ENCODE data around the gene TSPOAP1. TPM values are rescaled to one million over a fixed set of nuclear protein-coding genes. Genes with fewer than 3 reads are reported as not detected.

The TSPOAP1 gene
- total and polyA plus RNA-seq, 10 of the 15 experiments (the other 5 are each of a cell fraction or from before 2014, with no cell fraction given) = 0.58 to 16.4 (median 4.2) TPM; not detected in 1

DNA sequence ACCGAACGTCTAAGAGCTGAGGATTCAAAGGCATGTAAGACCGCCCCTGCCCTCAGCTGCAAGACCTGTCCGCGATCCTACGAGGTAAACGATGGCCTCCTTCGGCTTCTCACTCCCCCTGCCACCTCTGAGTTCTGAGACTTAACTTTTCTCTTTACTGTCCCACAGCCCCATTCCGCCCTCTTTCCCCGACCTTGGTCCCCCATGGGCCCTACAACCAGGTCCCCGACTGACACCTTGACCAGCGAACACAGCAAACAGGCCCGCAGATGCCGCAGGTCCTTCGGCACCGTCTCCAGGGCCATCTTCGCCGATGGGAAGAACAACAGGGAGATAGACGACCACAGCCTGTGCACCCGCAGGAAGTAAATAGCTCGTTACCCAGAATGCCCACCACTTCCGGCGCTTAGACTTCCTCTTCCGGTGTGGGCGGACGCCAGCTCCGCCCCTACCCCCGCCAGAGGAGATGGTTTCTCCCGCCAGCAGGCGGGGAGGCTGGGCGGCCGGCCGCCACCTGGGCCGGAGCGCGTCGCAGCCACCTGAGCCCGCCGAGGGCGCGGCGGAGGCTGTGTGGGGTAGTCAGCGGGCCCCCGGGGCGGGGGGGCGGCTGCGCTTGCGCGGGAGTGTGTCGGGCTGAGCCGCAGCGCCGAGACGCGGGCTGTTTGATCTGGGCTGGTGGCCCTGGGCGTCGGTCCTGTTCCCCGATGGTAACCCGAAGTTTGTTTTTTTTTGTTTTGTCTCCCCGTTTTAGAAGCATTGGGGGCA is 23.4 kb upstream of the TSPOAP1 start, which contains the start of gene SUPT4H1 (continued):
- TF ChIP-seq STAT3 (IDR thresholded peaks at IDR 0.05; ENCODE audit: low read depth, low read length) (no peak), PML (IDR thresholded peaks at IDR 0.05; ENCODE audit: low read length) (no peak), BACH1 (IDR thresholded peaks at IDR 0.05; ENCODE audit: borderline replicate concordance) (peak; percentile 85; the same call in 1 of the 2 replicates), KLF5 (IDR thresholded peaks at IDR 0.05; ENCODE audit: partially characterized antibody) (peak; percentile 97), ZBED1 (IDR thresholded peaks at IDR 0.05; ENCODE audit: borderline replicate concordance) (0 out of 2 replicates have a peak, but pooled peaks have one; percentile 25), ASH2L (IDR thresholded peaks at IDR 0.05; ENCODE audit: borderline replicate concordance, low read depth) (no peak), CBX5 (IDR thresholded peaks at IDR 0.05; ENCODE audit: low read depth) (0 out of 2 replicates have a peak, but pooled peaks have one; percentile 25), ATF7 (IDR thresholded peaks at IDR 0.05; ENCODE audit: low read depth) (peak; percentile 80), IRF4 (IDR thresholded peaks at IDR 0.05; ENCODE audit: low read depth, low read length) (no peak), ZNF24 (IDR thresholded peaks at IDR 0.05) (peak; percentile 57; the same call in 1 of the 2 replicates), KAT2A (conservative IDR thresholded peaks at IDR 0.05; ENCODE audit: control insufficient read depth, low read depth, low read length) (no peak), ZNF384 (IDR thresholded peaks at IDR 0.05; ENCODE audit: borderline replicate concordance, low read depth, low read length) (no peak), EZH2 (IDR thresholded peaks at IDR 0.05; ENCODE audit: borderline replicate concordance, control insufficient read depth, low read depth, low read length) (no peak), MEF2A (IDR thresholded peaks at IDR 0.05; ENCODE audit: insufficient read depth, low read depth, low read length) (peak; percentile 66; the same call in 1 of the 2 replicates)
- TF ChIP-seq, protein P1, sequence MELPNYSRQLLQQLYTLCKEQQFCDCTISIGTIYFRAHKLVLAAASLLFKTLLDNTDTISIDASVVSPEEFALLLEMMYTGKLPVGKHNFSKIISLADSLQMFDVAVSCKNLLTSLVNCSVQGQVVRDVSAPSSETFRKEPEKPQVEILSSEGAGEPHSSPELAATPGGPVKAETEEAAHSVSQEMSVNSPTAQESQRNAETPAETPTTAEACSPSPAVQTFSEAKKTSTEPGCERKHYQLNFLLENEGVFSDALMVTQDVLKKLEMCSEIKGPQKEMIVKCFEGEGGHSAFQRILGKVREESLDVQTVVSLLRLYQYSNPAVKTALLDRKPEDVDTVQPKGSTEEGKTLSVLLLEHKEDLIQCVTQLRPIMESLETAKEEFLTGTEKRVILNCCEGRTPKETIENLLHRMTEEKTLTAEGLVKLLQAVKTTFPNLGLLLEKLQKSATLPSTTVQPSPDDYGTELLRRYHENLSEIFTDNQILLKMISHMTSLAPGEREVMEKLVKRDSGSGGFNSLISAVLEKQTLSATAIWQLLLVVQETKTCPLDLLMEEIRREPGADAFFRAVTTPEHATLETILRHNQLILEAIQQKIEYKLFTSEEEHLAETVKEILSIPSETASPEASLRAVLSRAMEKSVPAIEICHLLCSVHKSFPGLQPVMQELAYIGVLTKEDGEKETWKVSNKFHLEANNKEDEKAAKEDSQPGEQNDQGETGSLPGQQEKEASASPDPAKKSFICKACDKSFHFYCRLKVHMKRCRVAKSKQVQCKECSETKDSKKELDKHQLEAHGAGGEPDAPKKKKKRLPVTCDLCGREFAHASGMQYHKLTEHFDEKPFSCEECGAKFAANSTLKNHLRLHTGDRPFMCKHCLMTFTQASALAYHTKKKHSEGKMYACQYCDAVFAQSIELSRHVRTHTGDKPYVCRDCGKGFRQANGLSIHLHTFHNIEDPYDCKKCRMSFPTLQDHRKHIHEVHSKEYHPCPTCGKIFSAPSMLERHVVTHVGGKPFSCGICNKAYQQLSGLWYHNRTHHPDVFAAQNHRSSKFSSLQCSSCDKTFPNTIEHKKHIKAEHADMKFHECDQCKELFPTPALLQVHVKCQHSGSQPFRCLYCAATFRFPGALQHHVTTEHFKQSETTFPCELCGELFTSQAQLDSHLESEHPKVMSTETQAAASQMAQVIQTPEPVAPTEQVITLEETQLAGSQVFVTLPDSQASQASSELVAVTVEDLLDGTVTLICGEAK (IDR thresholded peaks at IDR 0.05; ENCODE audit: borderline replicate concordance) = peak; percentile 97
- TF ChIP-seq, protein P2, sequence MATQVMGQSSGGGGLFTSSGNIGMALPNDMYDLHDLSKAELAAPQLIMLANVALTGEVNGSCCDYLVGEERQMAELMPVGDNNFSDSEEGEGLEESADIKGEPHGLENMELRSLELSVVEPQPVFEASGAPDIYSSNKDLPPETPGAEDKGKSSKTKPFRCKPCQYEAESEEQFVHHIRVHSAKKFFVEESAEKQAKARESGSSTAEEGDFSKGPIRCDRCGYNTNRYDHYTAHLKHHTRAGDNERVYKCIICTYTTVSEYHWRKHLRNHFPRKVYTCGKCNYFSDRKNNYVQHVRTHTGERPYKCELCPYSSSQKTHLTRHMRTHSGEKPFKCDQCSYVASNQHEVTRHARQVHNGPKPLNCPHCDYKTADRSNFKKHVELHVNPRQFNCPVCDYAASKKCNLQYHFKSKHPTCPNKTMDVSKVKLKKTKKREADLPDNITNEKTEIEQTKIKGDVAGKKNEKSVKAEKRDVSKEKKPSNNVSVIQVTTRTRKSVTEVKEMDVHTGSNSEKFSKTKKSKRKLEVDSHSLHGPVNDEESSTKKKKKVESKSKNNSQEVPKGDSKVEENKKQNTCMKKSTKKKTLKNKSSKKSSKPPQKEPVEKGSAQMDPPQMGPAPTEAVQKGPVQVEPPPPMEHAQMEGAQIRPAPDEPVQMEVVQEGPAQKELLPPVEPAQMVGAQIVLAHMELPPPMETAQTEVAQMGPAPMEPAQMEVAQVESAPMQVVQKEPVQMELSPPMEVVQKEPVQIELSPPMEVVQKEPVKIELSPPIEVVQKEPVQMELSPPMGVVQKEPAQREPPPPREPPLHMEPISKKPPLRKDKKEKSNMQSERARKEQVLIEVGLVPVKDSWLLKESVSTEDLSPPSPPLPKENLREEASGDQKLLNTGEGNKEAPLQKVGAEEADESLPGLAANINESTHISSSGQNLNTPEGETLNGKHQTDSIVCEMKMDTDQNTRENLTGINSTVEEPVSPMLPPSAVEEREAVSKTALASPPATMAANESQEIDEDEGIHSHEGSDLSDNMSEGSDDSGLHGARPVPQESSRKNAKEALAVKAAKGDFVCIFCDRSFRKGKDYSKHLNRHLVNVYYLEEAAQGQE (IDR thresholded peaks at IDR 0.05; ENCODE audit: low read depth, low read length) = no peak
- TF ChIP-seq, protein P3, sequence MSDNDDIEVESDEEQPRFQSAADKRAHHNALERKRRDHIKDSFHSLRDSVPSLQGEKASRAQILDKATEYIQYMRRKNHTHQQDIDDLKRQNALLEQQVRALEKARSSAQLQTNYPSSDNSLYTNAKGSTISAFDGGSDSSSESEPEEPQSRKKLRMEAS (IDR thresholded peaks at IDR 0.05; ENCODE audit: low read depth, low read length) = no peak
- TF ChIP-seq, protein P4, sequence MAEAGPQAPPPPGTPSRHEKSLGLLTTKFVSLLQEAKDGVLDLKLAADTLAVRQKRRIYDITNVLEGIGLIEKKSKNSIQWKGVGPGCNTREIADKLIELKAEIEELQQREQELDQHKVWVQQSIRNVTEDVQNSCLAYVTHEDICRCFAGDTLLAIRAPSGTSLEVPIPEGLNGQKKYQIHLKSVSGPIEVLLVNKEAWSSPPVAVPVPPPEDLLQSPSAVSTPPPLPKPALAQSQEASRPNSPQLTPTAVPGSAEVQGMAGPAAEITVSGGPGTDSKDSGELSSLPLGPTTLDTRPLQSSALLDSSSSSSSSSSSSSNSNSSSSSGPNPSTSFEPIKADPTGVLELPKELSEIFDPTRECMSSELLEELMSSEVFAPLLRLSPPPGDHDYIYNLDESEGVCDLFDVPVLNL (IDR thresholded peaks at IDR 0.05; ENCODE audit: low read depth, low read length) = peak; percentile 81
- TF ChIP-seq, protein P5, sequence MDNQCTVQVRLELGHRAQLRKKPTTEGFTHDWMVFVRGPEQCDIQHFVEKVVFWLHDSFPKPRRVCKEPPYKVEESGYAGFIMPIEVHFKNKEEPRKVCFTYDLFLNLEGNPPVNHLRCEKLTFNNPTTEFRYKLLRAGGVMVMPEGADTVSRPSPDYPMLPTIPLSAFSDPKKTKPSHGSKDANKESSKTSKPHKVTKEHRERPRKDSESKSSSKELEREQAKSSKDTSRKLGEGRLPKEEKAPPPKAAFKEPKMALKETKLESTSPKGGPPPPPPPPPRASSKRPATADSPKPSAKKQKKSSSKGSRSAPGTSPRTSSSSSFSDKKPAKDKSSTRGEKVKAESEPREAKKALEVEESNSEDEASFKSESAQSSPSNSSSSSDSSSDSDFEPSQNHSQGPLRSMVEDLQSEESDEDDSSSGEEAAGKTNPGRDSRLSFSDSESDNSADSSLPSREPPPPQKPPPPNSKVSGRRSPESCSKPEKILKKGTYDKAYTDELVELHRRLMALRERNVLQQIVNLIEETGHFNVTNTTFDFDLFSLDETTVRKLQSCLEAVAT (IDR thresholded peaks at IDR 0.05) = peak; percentile 57

All from GM12878 (cell line).